OCI-LY7 (cell line): ENCODE results near the gene DCHS1. TPM values are rescaled to one million over a fixed set of nuclear protein-coding genes. Genes with fewer than 3 reads are reported as not detected.

Source experiments
- BruUV-seq: library from RNA; stranded (reverse); fragments of 400-500 nt; replicated peaks from 2 replicates; lab custom pipeline; 2021; lab: Mats Ljungman, UMichigan
- CTCF ChIA-PET: fragments of 300-600 bp; sonication (Branson Sonifier 250); formaldehyde crosslinking; loops from one replicate; lab custom pipeline; 2022; ENCODE audit warnings: antibody characterized with exemption; ENCODE audit not compliant: unreplicated experiment; lab: Charles Lee
- POLR2A ChIA-PET: fragments of 300-600 bp; sonication (Branson Sonifier 250); formaldehyde crosslinking; loops from one replicate; lab custom pipeline; 2022; ENCODE audit warnings: antibody characterized with exemption; lab: Charles Lee
- DNase-seq: peaks from one replicate; pipeline ENCODE4 v3.0.0-alpha.2; 2015; ENCODE audit warnings: low spot score
- H2AFZ ChIP-seq: fragments of 200-600 bp; sonication (generic), shearing (Covaris generic); 2 replicates; pipeline ENCODE4 v1.6.1; 2014; ENCODE audit warnings: mild to moderate bottlenecking, antibody characterized with exemption, low read length, moderate library complexity
- H3K27ac ChIP-seq: fragments of 200-600 bp; sonication (generic); 2 replicates; pipeline ENCODE4 v1.5.1; 2014; ENCODE audit warnings: mixed run types, low read depth, mild to moderate bottlenecking, moderate library complexity, low read length, inconsistent platforms; ENCODE audit not compliant: poor library complexity, severe bottlenecking
- H3K36me3 ChIP-seq: fragments of 200-600 bp; sonication (generic); 2 replicates; pipeline ENCODE4 v1.6.1; 2014; ENCODE audit warnings: mild to moderate bottlenecking, antibody characterized with exemption, low read length, moderate library complexity, mixed read lengths; ENCODE audit not compliant: insufficient read depth
- H3K4me1 ChIP-seq: fragments of 200-600 bp; sonication (generic); 2 replicates; pipeline ENCODE4 v1.5.1; 2014; ENCODE audit warnings: mild to moderate bottlenecking, low read length; ENCODE audit not compliant: insufficient read depth, poor library complexity, severe bottlenecking
- H3K4me2 ChIP-seq: fragments of 200-600 bp; sonication (generic); 2 replicates; pipeline ENCODE4 v1.6.1; 2014; ENCODE audit warnings: mild to moderate bottlenecking, low read length
- H3K4me3 ChIP-seq: fragments of 200-600 bp; sonication (generic); 2 replicates; pipeline ENCODE4 v1.5.1; 2014; ENCODE audit warnings: mild to moderate bottlenecking, low read depth, low read length; ENCODE audit not compliant: poor library complexity, severe bottlenecking
- H3K79me2 ChIP-seq: fragments of 200-600 bp; sonication (generic); 2 replicates; pipeline ENCODE4 v1.6.1; 2016; ENCODE audit warnings: low read depth, mild to moderate bottlenecking, low read length, moderate library complexity, mixed read lengths; ENCODE audit not compliant: insufficient read depth
- H3K9me2 ChIP-seq: fragments of 200-600 bp; sonication (generic); 2 replicates; pipeline ENCODE4 v1.6.1; 2016; ENCODE audit warnings: mild to moderate bottlenecking, low read length, mixed read lengths; ENCODE audit not compliant: insufficient read depth
- H3K9me3 ChIP-seq: fragments of 200-600 bp; sonication (generic); 2 replicates; pipeline ENCODE4 v1.6.1; 2014; ENCODE audit warnings: mild to moderate bottlenecking, mixed run types, low read length, mixed read lengths
- H4K20me1 ChIP-seq: fragments of 200-600 bp; sonication (generic); 2 replicates; pipeline ENCODE4 v1.6.1; 2014; ENCODE audit warnings: mild to moderate bottlenecking, antibody characterized with exemption, low read length, moderate library complexity, mixed read lengths; ENCODE audit not compliant: insufficient read depth
- CTCF ChIP-seq: fragments of 200-600 bp; sonication (generic); conservative IDR thresholded peaks from 2 replicates; pipeline ENCODE4 v1.5.1; 2014; ENCODE audit warnings: mild to moderate bottlenecking, antibody characterized with exemption, low read length, moderate library complexity, mixed read lengths
- EZH2phosphoT487 ChIP-seq: fragments of 200-600 bp; sonication (generic); IDR thresholded peaks from 2 replicates; pipeline ENCODE4 v1.6.1; 2018; ENCODE audit warnings: low read depth, borderline replicate concordance, mild to moderate bottlenecking, mixed run types, antibody characterized with exemption, low read length, moderate library complexity, mixed read lengths
- intact Hi-C: fragments of 100-400 bp; cut with micrococcal nuclease; formaldehyde crosslinking; loops from one replicate; pipeline ENCODE4 v1.10.0; 2022; ENCODE audit not compliant: unreplicated experiment
- total RNA-seq, 2 experiments: library from RNA; depleted of rRNA in 1 of 2; stranded (reverse); fragments of >200 nt in 1 of 2; shearing (Covaris generic) in 1 of 2; gene quantifications; 2 replicates each; pipeline ENCODE4 v1.2.3, GENCODE V29; 2014 to 2022

The DCHS1 gene
- total RNA-seq, 2 experiments from 2014 or later: 0.67 to 1.1 TPM

GRCh38 chr11:6663794-6664469 is 8.3 kb upstream of the DCHS1 start:
- Histone ChIP-seq H2AFZ (no peak overlapping the region), H3K9me3 (no peaks in the 10 kb centered on the region), H3K9me2 (no peaks in the 10 kb centered on the region), H3K4me2 (no peak overlapping the region), H3K79me2 (no peaks in the 10 kb centered on the region), H3K27ac (no peak overlapping the region), H4K20me1 (no peaks in the 10 kb centered on the region), H3K36me3 (no peaks in the 10 kb centered on the region), H3K4me1 (no peaks in the 10 kb centered on the region), H3K4me3 (no peak overlapping the region)
- no peak for DNase-seq
- BruUV-seq: no TSS peak
- TF ChIP-seq EZH2phosphoT487: no peak
- no peak for TF ChIP-seq CTCF
- POLR2A ChIA-PET: no interaction called here
- intact Hi-C loops: no loop called here
- CTCF ChIA-PET: no interaction called here

GRCh38 chr11:6660712-6661111 is 5.1 kb upstream of the DCHS1 start:
- BruUV-seq: no TSS peak
- Histone ChIP-seq H3K4me2 (no peak overlapping the region), H3K79me2 (no peaks in the 10 kb centered on the region), H3K9me3 (no peaks in the 10 kb centered on the region), H3K4me1 (no peaks in the 10 kb centered on the region), H3K4me3 (no peak overlapping the region), H4K20me1 (no peaks in the 10 kb centered on the region), H3K9me2 (no peaks in the 10 kb centered on the region), H3K27ac (no peak overlapping the region), H2AFZ (no peak overlapping the region), H3K36me3 (no peaks in the 10 kb centered on the region)
- intact Hi-C loops: no loop called here
- no peak for DNase-seq
- ChIA-PET CTCF (no interaction called here), POLR2A (interaction anchor here (0.7 to 1.8 kb wide), 6 partner anchors 11 to 105 kb away, joined by 3 to 5 read pairs (median 4); no protein-coding TSS in a partner anchor)
- TF ChIP-seq EZH2phosphoT487 (no peak), CTCF (no peak)

- no peak overlapping the region for H2AFZ ChIP-seq
- H3K79me2 ChIP-seq: no peaks in the 10 kb centered on the region
- BruUV-seq: no TSS peak
- intact Hi-C loops: no loop called here
- no peaks in the 10 kb centered on the region for H3K9me3 ChIP-seq
- H3K4me3 ChIP-seq: no peak overlapping the region
- no peak overlapping the region for H3K27ac ChIP-seq
- no peaks in the 10 kb centered on the region for H3K36me3 ChIP-seq
- no peaks in the 10 kb centered on the region for H4K20me1 ChIP-seq
- H3K4me1 ChIP-seq: no peaks in the 10 kb centered on the region
- CTCF ChIA-PET: interaction anchor here (1.2 kb wide), 1 partner anchor 12 kb away, joined by 3 read pairs; no protein-coding TSS in a partner anchor
- POLR2A ChIA-PET: interaction anchor here (1.0 kb wide), 2 partner anchors 10 to 13 kb away, joined by 3 to 4 read pairs; no protein-coding TSS in a partner anchor
- DNase-seq: no peak
- H3K9me2 ChIP-seq: no peaks in the 10 kb centered on the region
- no peak overlapping the region for H3K4me2 ChIP-seq
- TF ChIP-seq CTCF (no peak), EZH2phosphoT487 (no peak)
These were observed 3.0 kb upstream of the DCHS1 start for GRCh38 chr11:6658647-6659046.
